Activated B cell treated with CpG ODN at 0.5 μM for 24 hours (primary cell): Measurements from ENCODE around the gene LILRA5. TPM values are rescaled to one million over a fixed set of nuclear protein-coding genes. Genes with fewer than 3 reads are reported as not detected.

Experiments
- ATAC-seq: fragments of 200-7000 bp; cut with Tn5 transposase; one replicate; pipeline ENCODE4 v1.10.0; 2021; ENCODE audit warnings: low read depth, mild to moderate bottlenecking, moderate library complexity
- CTCF ChIA-PET: fragments of 350-600 bp; sonication (Branson Sonifier 250); formaldehyde crosslinking; loops from one replicate; lab custom pipeline; 2021; ENCODE audit warnings: antibody characterized with exemption; lab: Charles Lee
- POLR2A ChIA-PET: fragments of 350-600 bp; sonication (Branson Sonifier 250); formaldehyde crosslinking; loops from one replicate; lab custom pipeline; 2021; ENCODE audit warnings: antibody characterized with exemption; lab: Charles Lee
- DNase-seq: peaks from one replicate; pipeline ENCODE4 v3.0.0; 2022
- H3K27ac Mint-ChIP-seq: one replicate; pipeline ENCODE4 v1.8.0; 2020; ENCODE audit warnings: mixed read lengths
- H3K27me3 Mint-ChIP-seq: one replicate; pipeline ENCODE4 v1.8.0; 2021; ENCODE audit warnings: mixed read lengths
- H3K36me3 Mint-ChIP-seq: one replicate; pipeline ENCODE4 v1.8.0; 2021; ENCODE audit warnings: low read depth, mixed read lengths
- H3K4me1 Mint-ChIP-seq: one replicate; pipeline ENCODE4 v1.8.0; 2021; ENCODE audit warnings: mixed read lengths
- H3K4me3 Mint-ChIP-seq: one replicate; pipeline ENCODE4 v1.8.0; 2020; ENCODE audit warnings: mild to moderate bottlenecking, mixed read lengths
- H3K9me3 Mint-ChIP-seq: one replicate; pipeline ENCODE4 v1.8.0; 2020; ENCODE audit warnings: mixed read lengths
- intact Hi-C: fragments of 100-400 bp; cut with micrococcal nuclease; formaldehyde crosslinking; loops from one replicate; pipeline ENCODE4 v1.15.1; 2024
- total RNA-seq: library from RNA; stranded (reverse); gene quantifications from 2 replicates; pipeline ENCODE4 v1.2.3, GENCODE V29; 2022
- TF ChIP-seq, protein P1 (sequence below): fragments of 200-600 bp; IDR thresholded peaks from one replicate; pipeline ENCODE4 v1.8.0; 2022; ENCODE audit warnings: antibody characterized with exemption, mild to moderate bottlenecking

Gene LILRA5
- total RNA-seq, 1 donor from 2014 or later = 1.3 TPM

DNA sequence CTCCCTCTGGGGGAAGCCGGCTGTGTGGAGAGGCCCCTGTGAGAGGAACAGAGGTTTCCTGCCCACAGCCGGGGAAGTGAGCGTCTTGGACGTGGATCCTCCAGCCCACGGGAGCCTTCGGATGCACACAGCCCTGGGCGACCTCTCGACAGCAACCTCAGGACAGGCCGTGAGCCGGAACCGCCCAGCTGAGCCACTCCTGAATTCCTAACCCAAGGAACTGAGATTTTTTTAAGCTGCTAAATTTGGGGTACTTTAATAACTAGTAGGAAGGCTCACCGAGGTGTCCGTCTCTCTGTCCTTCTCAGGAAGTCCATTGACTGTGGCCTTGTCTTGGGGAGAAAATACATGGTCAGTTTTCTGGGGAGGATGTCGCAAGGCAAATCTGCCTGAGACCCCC is 42.7 kb upstream of the LILRA5 start:
- ChIA-PET CTCF (interaction anchor here (1.2 to 7.7 kb wide), 4 partner anchors 22 to 36 kb away, joined by 4 to 82 read pairs (median 18); no protein-coding TSS in a partner anchor), POLR2A (interaction anchor here (2.7 kb wide), 1 partner anchor 11 kb away, joined by 21 read pairs; no protein-coding TSS in a partner anchor)
- Mint-ChIP-seq H3K4me1 (peaks cover 42% of the 10 kb centered on the region), H3K27me3 (no peaks in the 10 kb centered on the region), H3K4me3 (no peak overlapping the region), H3K9me3 (no peaks in the 10 kb centered on the region), H3K36me3 (peaks cover 28% of the 10 kb centered on the region), H3K27ac (no peak overlapping the region)
- intact Hi-C loops = loop anchor here (1.0 kb wide), 1 partner anchor 36 kb away; no protein-coding TSS in a partner anchor
- no peak for ATAC-seq
- TF ChIP-seq, protein P1, sequence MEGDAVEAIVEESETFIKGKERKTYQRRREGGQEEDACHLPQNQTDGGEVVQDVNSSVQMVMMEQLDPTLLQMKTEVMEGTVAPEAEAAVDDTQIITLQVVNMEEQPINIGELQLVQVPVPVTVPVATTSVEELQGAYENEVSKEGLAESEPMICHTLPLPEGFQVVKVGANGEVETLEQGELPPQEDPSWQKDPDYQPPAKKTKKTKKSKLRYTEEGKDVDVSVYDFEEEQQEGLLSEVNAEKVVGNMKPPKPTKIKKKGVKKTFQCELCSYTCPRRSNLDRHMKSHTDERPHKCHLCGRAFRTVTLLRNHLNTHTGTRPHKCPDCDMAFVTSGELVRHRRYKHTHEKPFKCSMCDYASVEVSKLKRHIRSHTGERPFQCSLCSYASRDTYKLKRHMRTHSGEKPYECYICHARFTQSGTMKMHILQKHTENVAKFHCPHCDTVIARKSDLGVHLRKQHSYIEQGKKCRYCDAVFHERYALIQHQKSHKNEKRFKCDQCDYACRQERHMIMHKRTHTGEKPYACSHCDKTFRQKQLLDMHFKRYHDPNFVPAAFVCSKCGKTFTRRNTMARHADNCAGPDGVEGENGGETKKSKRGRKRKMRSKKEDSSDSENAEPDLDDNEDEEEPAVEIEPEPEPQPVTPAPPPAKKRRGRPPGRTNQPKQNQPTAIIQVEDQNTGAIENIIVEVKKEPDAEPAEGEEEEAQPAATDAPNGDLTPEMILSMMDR = no peak
- no peak for DNase-seq

DNA sequence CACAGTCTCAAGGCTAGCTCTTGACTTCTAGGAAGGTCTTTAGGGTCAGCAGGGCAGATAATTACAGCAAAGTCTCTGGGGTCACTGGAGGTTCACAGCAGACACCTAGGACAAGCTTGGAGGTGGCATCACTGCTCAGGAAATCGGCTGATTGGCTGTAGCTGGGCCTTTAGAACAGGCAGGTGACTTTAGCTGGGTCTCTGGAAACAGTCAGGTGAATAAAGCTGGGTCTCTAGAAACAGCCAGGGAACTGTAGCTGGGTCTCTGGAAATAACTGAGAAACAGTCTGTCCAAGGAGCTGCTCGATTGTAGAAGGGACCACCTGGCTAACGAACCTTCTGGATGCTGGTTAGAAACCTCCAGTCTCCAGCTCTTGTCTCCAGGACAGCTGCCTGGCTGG is 41.8 kb upstream of the LILRA5 start:
- Mint-ChIP-seq H3K9me3 (no peaks in the 10 kb centered on the region), H3K4me3 (no peak overlapping the region), H3K27me3 (no peaks in the 10 kb centered on the region), H3K36me3 (peaks cover 28% of the 10 kb centered on the region), H3K27ac (no peak overlapping the region), H3K4me1 (peaks cover 41% of the 10 kb centered on the region)
- ATAC-seq (no peak), DNase-seq (no peak)
- CTCF ChIA-PET = interaction anchor here (1.0 to 7.7 kb wide), 7 partner anchors 23 to 89 kb away, joined by 4 to 82 read pairs (median 6); partner anchors contain the start of gene LILRA5
- POLR2A ChIA-PET = interaction anchor here (0.6 to 2.7 kb wide), 4 partner anchors 10 to 34 kb away, joined by 3 to 21 read pairs (median 4); no protein-coding TSS in a partner anchor
- TF ChIP-seq, protein P1 = no peak
- intact Hi-C loops = loop anchor here (1.0 kb wide), 2 partner anchors 29 to 88 kb away; no protein-coding TSS in a partner anchor

DNA sequence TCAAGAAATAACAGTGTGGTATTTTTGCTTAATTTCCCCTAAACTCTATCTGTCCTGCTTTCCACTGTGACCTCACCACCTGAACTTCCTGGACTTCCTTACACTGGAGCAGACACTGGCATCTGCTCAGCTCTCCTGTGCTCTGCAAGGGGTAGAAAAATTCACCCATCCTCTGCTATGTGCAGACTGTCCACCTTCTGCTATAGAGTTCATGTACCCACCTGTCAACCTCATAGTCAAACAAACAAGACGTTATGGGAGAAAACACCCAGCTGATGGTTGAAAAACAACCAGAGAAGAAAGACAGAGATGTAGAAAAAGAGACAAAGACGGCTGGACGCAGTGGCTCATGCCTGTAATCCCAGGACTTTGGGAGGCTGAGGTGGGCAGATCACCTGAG is 39.6 kb upstream of the LILRA5 start:
- no peaks in the 10 kb centered on the region for H3K9me3 Mint-ChIP-seq
- H3K27me3 Mint-ChIP-seq = peaks cover 4% of the 10 kb centered on the region
- DNase-seq (no peak), ATAC-seq (no peak)
- TF ChIP-seq, protein P1 = no peak
- POLR2A ChIA-PET = interaction anchor here (0.6 to 1.5 kb wide), 3 partner anchors 25 to 49 kb away, joined by 3 to 6 read pairs (median 4); no protein-coding TSS in a partner anchor
- CTCF ChIA-PET = interaction anchor here (1.1 to 7.7 kb wide), 6 partner anchors 12 to 39 kb away, joined by 3 to 82 read pairs (median 4); partner anchors contain the start of gene LAIR1
- peaks cover 57% of the 10 kb centered on the region for H3K4me1 Mint-ChIP-seq
- H3K4me3 Mint-ChIP-seq = peak overlapping the region; percentile 36
- peaks cover 26% of the 10 kb centered on the region for H3K36me3 Mint-ChIP-seq
- peak overlapping the region; percentile 83 for H3K27ac Mint-ChIP-seq
- intact Hi-C loops = no loop called here

DNA sequence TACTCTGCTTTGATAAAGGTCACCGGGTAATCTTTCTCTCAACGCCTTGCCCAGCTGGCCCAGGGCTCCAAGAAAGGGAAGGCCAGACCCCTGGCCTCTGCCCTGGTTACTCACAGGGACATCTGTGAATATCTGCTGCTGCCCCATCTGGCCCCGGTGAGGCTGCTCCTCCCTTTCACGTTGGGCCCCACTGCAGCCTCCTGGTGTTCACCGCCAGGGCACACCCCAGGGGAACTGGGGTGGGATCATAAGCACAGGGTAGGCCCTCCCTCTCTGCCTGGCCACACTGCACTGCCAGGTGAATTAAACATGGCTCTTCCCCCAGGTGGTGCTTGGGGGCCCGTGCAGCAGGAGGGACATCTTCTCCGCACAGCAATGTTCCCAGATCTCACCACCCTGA is 39.1 kb upstream of the LILRA5 start:
- Mint-ChIP-seq H3K9me3 (no peaks in the 10 kb centered on the region), H3K4me1 (peaks cover 62% of the 10 kb centered on the region), H3K36me3 (peaks cover 21% of the 10 kb centered on the region), H3K27me3 (peaks cover 4% of the 10 kb centered on the region), H3K27ac (peak overlapping the region; percentile 83), H3K4me3 (peak overlapping the region; percentile 36)
- CTCF ChIA-PET = interaction anchor here (1.1 to 7.7 kb wide), 4 partner anchors 14 to 40 kb away, joined by 3 to 82 read pairs (median 18); no protein-coding TSS in a partner anchor
- ATAC-seq (peak; percentile 78), DNase-seq (no peak)
- TF ChIP-seq, protein P1 = no peak
- intact Hi-C loops = no loop called here
- POLR2A ChIA-PET = interaction anchor here (0.6 to 1.1 kb wide), 3 partner anchors 25 to 49 kb away, joined by 3 to 6 read pairs (median 4); no protein-coding TSS in a partner anchor

DNA sequence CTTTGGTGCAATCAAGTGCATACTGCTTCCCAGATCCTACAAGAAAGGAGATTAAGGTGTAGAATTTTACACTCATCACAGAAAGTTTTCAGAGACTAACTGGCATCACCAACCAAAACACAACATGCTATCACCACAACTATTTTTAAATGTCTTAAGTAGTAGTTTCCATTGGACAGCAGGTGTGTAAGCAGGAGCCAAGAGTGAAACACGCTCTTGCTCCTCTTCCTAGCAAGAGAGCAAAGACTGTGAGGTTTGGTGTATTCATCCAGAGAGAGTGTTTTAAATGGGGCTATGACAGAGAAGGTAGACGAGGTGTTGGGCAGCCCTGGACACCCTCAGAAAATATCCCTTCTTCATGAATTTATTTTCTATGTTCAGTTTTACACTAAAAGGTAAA is 38.5 kb upstream of the LILRA5 start:
- CTCF ChIA-PET = interaction anchor here (1.0 to 7.7 kb wide), 2 partner anchors 26 to 27 kb away, joined by 3 to 82 read pairs; no protein-coding TSS in a partner anchor
- Mint-ChIP-seq H3K36me3 (peaks cover 16% of the 10 kb centered on the region), H3K4me3 (peak overlapping the region; percentile 36), H3K9me3 (no peaks in the 10 kb centered on the region), H3K27ac (peak overlapping the region; percentile 83), H3K27me3 (peaks cover 4% of the 10 kb centered on the region), H3K4me1 (peaks cover 68% of the 10 kb centered on the region)
- POLR2A ChIA-PET = interaction anchor here (0.6 to 1.4 kb wide), 4 partner anchors 21 to 33 kb away, joined by 3 to 6 read pairs (median 3); no protein-coding TSS in a partner anchor
- TF ChIP-seq, protein P1 = no peak
- DNase-seq = no peak
- intact Hi-C loops = loop anchor here (1.0 kb wide), 1 partner anchor 12 kb away; the partner anchor contains the start of gene LILRA4
- no peak for ATAC-seq
